PC-9 (cell line): ENCODE results near the gene PNCK. TPM values are rescaled to one million over a fixed set of nuclear protein-coding genes. Genes with fewer than 3 reads are reported as not detected.

Experiments used
- BruUV-seq: library from RNA; stranded (reverse); fragments of 400-500 nt; replicated peaks from 2 replicates; lab custom pipeline; 2021; lab: Mats Ljungman, UMichigan
- CTCF ChIA-PET: fragments of 300-600 bp; sonication (Branson Sonifier 250); formaldehyde crosslinking; loops from one replicate; lab custom pipeline; 2022; ENCODE audit warnings: antibody characterized with exemption; lab: Charles Lee
- POLR2A ChIA-PET: fragments of 300-600 bp; sonication (Branson Sonifier 250); formaldehyde crosslinking; loops from one replicate; lab custom pipeline; 2022; ENCODE audit warnings: antibody characterized with exemption; ENCODE audit not compliant: unreplicated experiment; lab: Charles Lee
- DNase-seq, 2 experiments: peaks; one replicate each; pipeline versions ENCODE4 v3.0.0 to v3.0.0-alpha.2; 2015 to 2022; ENCODE audit warnings: mixed read lengths in 1 of 2
- H2AFZ ChIP-seq: fragments of 200-600 bp; sonication (generic); 2 replicates; pipeline ENCODE4 v1.8.1; 2017; ENCODE audit warnings: antibody characterized with exemption
- H3F3A ChIP-seq: fragments of 200-600 bp; sonication (generic); 2 replicates; pipeline ENCODE4 v1.8.1; 2017; ENCODE audit warnings: antibody characterized with exemption, mild to moderate bottlenecking, low read depth; ENCODE audit not compliant: insufficient read depth
- H3K27ac ChIP-seq: fragments of 200-600 bp; sonication (generic); 2 replicates; pipeline ENCODE4 v1.6.1; 2016; ENCODE audit warnings: mixed run types
- H3K27me3 ChIP-seq: fragments of 200-600 bp; sonication (generic); 2 replicates; pipeline ENCODE4 v1.6.1; 2016; ENCODE audit warnings: low read depth, mixed run types; ENCODE audit not compliant: insufficient read depth
- H3K36me3 ChIP-seq: fragments of 200-600 bp; sonication (generic); 2 replicates; pipeline ENCODE4 v1.6.1; 2016; ENCODE audit warnings: low read depth, mixed run types
- H3K4me1 ChIP-seq: fragments of 200-600 bp; sonication (generic); replicated peaks from 2 replicates; pipeline ENCODE4 v1.6.1; 2016; ENCODE audit warnings: mixed run types; ENCODE audit not compliant: insufficient read depth
- H3K4me2 ChIP-seq: fragments of 200-600 bp; sonication (generic); 2 replicates; pipeline ENCODE4 v1.6.1; 2017; ENCODE audit warnings: mixed run types
- H3K4me3 ChIP-seq: fragments of 200-600 bp; sonication (generic); 2 replicates; pipeline ENCODE4 v1.6.1; 2016; ENCODE audit warnings: mixed run types
- H3K79me2 ChIP-seq: fragments of 200-600 bp; sonication (generic); 2 replicates; pipeline ENCODE4 v1.6.1; 2017; ENCODE audit warnings: low read depth, mixed run types
- H3K9me2 ChIP-seq: fragments of 200-600 bp; sonication (generic); 2 replicates; pipeline ENCODE4 v1.8.1; 2017; ENCODE audit warnings: mild to moderate bottlenecking; ENCODE audit not compliant: insufficient read depth
- H3K9me3 ChIP-seq: fragments of 200-600 bp; sonication (generic); 2 replicates; pipeline ENCODE4 v1.8.1; 2016; ENCODE audit warnings: low read depth; ENCODE audit not compliant: insufficient read depth
- H4K20me1 ChIP-seq: fragments of 200-600 bp; sonication (generic); 2 replicates; pipeline ENCODE4 v1.8.1; 2017; ENCODE audit not compliant: insufficient read depth
- EZH2 ChIP-seq: fragments of 200-600 bp; sonication (generic); IDR thresholded peaks from 2 replicates; pipeline ENCODE4 v1.8.0; 2017; ENCODE audit warnings: antibody characterized with exemption, low read depth
- intact Hi-C: fragments of 100-400 bp; cut with micrococcal nuclease; formaldehyde crosslinking; loops from one replicate; pipeline ENCODE4 v1.10.0; 2022; ENCODE audit not compliant: unreplicated experiment
- total RNA-seq: library from RNA; stranded (reverse); gene quantifications from 2 replicates; pipeline ENCODE4 v1.2.3, GENCODE V29; 2021
- TF ChIP-seq, protein P1 (sequence below): fragments of 200-600 bp; sonication (generic); conservative IDR thresholded peaks from 2 replicates; pipeline ENCODE4 v1.6.1; 2017; ENCODE audit warnings: mixed run types, antibody characterized with exemption, mild to moderate bottlenecking, moderate library complexity

PNCK gene
- total RNA-seq, 1 experiment from 2014 or later = 1.0 TPM

- Histone ChIP-seq H3K36me3 (no peaks in the 10 kb centered on the region), H4K20me1 (no peaks in the 10 kb centered on the region), H2AFZ (no peak overlapping the region), H3K79me2 (no peaks in the 10 kb centered on the region), H3K27ac (no peak overlapping the region), H3K9me2 (no peaks in the 10 kb centered on the region), H3K4me3 (no peak overlapping the region), H3K4me2 (no peak overlapping the region), H3F3A (no peaks in the 10 kb centered on the region), H3K4me1 (peaks cover 6% of the 10 kb centered on the region), H3K27me3 (no peaks in the 10 kb centered on the region), H3K9me3 (no peaks in the 10 kb centered on the region)
- no TSS peak for BruUV-seq
- intact Hi-C loops = no loop called here
- ChIA-PET CTCF (interaction anchor here (0.6 to 1.1 kb wide), 3 partner anchors 9 to 97 kb away, joined by 3 to 7 read pairs (median 3); no protein-coding TSS in a partner anchor), POLR2A (no interaction called here)
- TF ChIP-seq EZH2 = no peak
- TF ChIP-seq, protein P1, sequence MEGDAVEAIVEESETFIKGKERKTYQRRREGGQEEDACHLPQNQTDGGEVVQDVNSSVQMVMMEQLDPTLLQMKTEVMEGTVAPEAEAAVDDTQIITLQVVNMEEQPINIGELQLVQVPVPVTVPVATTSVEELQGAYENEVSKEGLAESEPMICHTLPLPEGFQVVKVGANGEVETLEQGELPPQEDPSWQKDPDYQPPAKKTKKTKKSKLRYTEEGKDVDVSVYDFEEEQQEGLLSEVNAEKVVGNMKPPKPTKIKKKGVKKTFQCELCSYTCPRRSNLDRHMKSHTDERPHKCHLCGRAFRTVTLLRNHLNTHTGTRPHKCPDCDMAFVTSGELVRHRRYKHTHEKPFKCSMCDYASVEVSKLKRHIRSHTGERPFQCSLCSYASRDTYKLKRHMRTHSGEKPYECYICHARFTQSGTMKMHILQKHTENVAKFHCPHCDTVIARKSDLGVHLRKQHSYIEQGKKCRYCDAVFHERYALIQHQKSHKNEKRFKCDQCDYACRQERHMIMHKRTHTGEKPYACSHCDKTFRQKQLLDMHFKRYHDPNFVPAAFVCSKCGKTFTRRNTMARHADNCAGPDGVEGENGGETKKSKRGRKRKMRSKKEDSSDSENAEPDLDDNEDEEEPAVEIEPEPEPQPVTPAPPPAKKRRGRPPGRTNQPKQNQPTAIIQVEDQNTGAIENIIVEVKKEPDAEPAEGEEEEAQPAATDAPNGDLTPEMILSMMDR = no peak
- DNase-seq = no peak
Measured at GRCh38 chrX:153650959-153651358, 22.7 kb downstream of the PNCK start.

DNA sequence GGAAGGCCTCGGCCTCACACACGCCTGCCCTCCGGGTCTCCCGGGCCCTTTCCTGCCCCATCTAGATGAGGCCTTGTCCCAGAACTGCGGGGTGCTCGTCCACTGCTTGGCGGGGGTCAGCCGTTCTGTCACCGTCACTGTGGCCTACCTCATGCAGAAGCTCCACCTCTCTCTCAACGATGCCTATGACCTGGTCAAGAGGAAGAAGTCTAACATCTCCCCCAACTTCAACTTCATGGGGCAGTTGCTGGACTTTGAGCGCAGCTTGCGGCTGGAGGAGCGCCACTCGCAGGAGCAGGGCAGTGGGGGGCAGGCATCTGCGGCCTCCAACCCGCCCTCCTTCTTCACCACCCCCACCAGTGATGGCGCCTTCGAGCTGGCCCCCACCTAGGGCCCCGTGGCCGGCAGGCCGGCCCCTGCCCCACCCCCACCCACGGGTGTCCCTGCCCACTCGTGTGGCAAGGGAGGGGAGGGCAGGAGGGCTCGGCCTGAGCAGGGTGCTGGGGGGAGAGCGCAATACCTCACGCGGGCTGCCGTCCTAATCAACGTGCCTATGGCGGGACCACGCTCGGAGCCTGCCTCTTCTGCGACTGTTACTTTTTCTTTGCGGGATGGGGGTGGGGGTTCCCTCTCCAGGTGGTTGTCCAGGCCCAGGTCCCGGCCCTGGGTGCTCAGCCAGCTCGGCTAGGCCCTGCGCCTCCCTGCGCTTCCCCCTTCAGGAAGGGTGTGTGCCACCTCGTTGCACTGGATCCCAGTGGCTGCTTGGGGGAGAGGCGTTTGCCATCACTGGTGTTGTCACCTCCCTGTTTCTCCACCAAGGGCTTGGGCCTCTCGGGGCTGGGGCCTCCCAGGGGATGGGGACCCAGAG, 23.5 kb downstream of the PNCK start:
- H3K36me3 ChIP-seq = no peaks in the 10 kb centered on the region
- DNase-seq = no peak
- CTCF ChIA-PET = interaction anchor here (0.6 to 1.1 kb wide), 4 partner anchors 96 to 237 kb away, joined by 4 to 7 read pairs (median 4); no protein-coding TSS in a partner anchor
- H4K20me1 ChIP-seq = no peaks in the 10 kb centered on the region
- H2AFZ ChIP-seq = no peak overlapping the region
- no peak overlapping the region for H3K4me2 ChIP-seq
- POLR2A ChIA-PET = no interaction called here
- H3K4me1 ChIP-seq = peaks cover 9% of the 10 kb centered on the region
- H3F3A ChIP-seq = no peaks in the 10 kb centered on the region
- no TSS peak for BruUV-seq
- no peaks in the 10 kb centered on the region for H3K79me2 ChIP-seq
- TF ChIP-seq, protein P1 = no peak
- TF ChIP-seq EZH2 = no peak
- intact Hi-C loops = loop anchor here (5.0 kb wide), 1 partner anchor 38 kb away; no protein-coding TSS in a partner anchor
- no peaks in the 10 kb centered on the region for H3K9me2 ChIP-seq
- peaks cover 5% of the 10 kb centered on the region for H3K27me3 ChIP-seq
- H3K9me3 ChIP-seq = no peaks in the 10 kb centered on the region
- H3K4me3 ChIP-seq = no peak overlapping the region
- no peak overlapping the region for H3K27ac ChIP-seq

GRCh38 chrX:153649178-153649914, 24.3 kb downstream of the PNCK start:
- intact Hi-C loops = loop anchor here (5.0 kb wide), 1 partner anchor 37 kb away; no protein-coding TSS in a partner anchor
- peak; percentile 42 to 49 for DNase-seq
- no peaks in the 10 kb centered on the region for H3K36me3 ChIP-seq
- no peak overlapping the region for H2AFZ ChIP-seq
- no peaks in the 10 kb centered on the region for H3K9me3 ChIP-seq
- H3K9me2 ChIP-seq = no peaks in the 10 kb centered on the region
- CTCF ChIA-PET = interaction anchor here (0.9 kb wide), 1 partner anchor 110 kb away, joined by 5 read pairs; no protein-coding TSS in a partner anchor
- H3K4me1 ChIP-seq = peaks cover 9% of the 10 kb centered on the region
- BruUV-seq = no TSS peak
- no peaks in the 10 kb centered on the region for H3F3A ChIP-seq
- no peaks in the 10 kb centered on the region for H3K79me2 ChIP-seq
- H3K4me3 ChIP-seq = no peak overlapping the region
- H3K27me3 ChIP-seq = peaks cover 11% of the 10 kb centered on the region
- no peak overlapping the region for H3K4me2 ChIP-seq
- no peaks in the 10 kb centered on the region for H4K20me1 ChIP-seq
- TF ChIP-seq EZH2 = no peak
- TF ChIP-seq, protein P1 = peak; percentile 62
- POLR2A ChIA-PET = no interaction called here
- no peak overlapping the region for H3K27ac ChIP-seq
